Endothelial cell of umbilical vein (primary cell): Measurements from ENCODE around the gene STARD9. TPM values are rescaled to one million over a fixed set of nuclear protein-coding genes. Genes with fewer than 3 reads are reported as not detected.

ENCODE experiments used
- BruUV-seq: library from RNA; stranded (reverse); fragments of 400-500 nt; replicated peaks from 2 replicates; lab custom pipeline; 2021; lab: Mats Ljungman, UMichigan
- CTCF ChIA-PET: fragments of 300-600, 350-600 bp; sonication (Branson Sonifier 250); formaldehyde crosslinking; loops from one replicate; lab custom pipeline; 2021; ENCODE audit warnings: antibody characterized with exemption, inconsistent platforms; lab: Charles Lee
- POLR2A ChIA-PET: fragments of 300-600, 350-600 bp; sonication (Branson Sonifier 250); formaldehyde crosslinking; loops from one replicate; lab custom pipeline; 2021; ENCODE audit warnings: antibody characterized with exemption, inconsistent platforms; lab: Charles Lee
- DNase-seq: peaks from one replicate; pipeline ENCODE4 v3.0.0-alpha.2; 2011; ENCODE audit warnings: low read depth, low spot score
- FAIRE-seq: peaks from 2 replicates; lab custom pipeline; 2011; peaks lifted over from hg19 to GRCh38; lab: Jason Lieb, UNC
- H2AFZ ChIP-seq: 2 replicates; pipeline ENCODE4 v1.6.0; 2012; ENCODE audit warnings: low read depth, low read length, control low read depth, inconsistent platforms
- H3K27ac ChIP-seq: 2 replicates; pipeline ENCODE4 v1.5.1; 2011; ENCODE audit warnings: low read depth, mild to moderate bottlenecking, control low read depth, low read length, moderate library complexity; ENCODE audit not compliant: insufficient read depth
- H3K27me3 ChIP-seq, 2 experiments: 2 replicates each; pipeline versions ENCODE4 v1.6.0 to v1.6.1; 2011; ENCODE audit warnings: low read length in 2 of 2, mixed read lengths in 1 of 2; ENCODE audit not compliant: control insufficient read depth in 2 of 2, insufficient read depth in 2 of 2
- H3K36me3 ChIP-seq, 2 experiments: 2 replicates in 1 of 2; 3 replicates in 1 of 2; pipeline ENCODE4 v1.5.1; 2011; ENCODE audit warnings: low read length in 2 of 2, mild to moderate bottlenecking in 1 of 2, moderate library complexity in 1 of 2; ENCODE audit not compliant: control insufficient read depth in 2 of 2, insufficient read depth in 2 of 2; ENCODE audit errors: extremely low read depth in 1 of 2
- H3K4me1 ChIP-seq: 3 replicates; pipeline ENCODE4 v1.5.1; 2011; ENCODE audit warnings: mild to moderate bottlenecking, low read length; ENCODE audit not compliant: control insufficient read depth, insufficient read depth; ENCODE audit errors: extremely low read depth
- H3K4me2 ChIP-seq: 2 replicates; pipeline ENCODE4 v1.6.1; 2011; ENCODE audit warnings: low read length, control low read depth, mixed read lengths; ENCODE audit not compliant: insufficient read depth
- H3K4me3 ChIP-seq, 3 experiments: fragments of 200-600 bp in 1 of 3; sonication (generic), shearing (Covaris generic) in 1 of 3; replicated peaks in 1 of 3; 2 replicates each; pipeline ENCODE4 v1.5.1; 2011 to 2016; ENCODE audit warnings: control low read depth in 3 of 3, low read length in 3 of 3, mild to moderate bottlenecking in 2 of 3, inconsistent platforms in 1 of 3, low read depth in 1 of 3, moderate library complexity in 1 of 3; ENCODE audit not compliant: insufficient read depth in 1 of 3
- H3K79me2 ChIP-seq: 2 replicates; pipeline ENCODE4 v1.6.0; 2012; ENCODE audit warnings: low read length, inconsistent platforms; ENCODE audit not compliant: control insufficient read depth, insufficient read depth
- H3K9ac ChIP-seq: replicated peaks from 2 replicates; pipeline ENCODE3; 2011; ENCODE audit warnings: low read length, control low read depth; ENCODE audit not compliant: insufficient read depth; ENCODE audit errors: extremely low read depth
- H3K9me1 ChIP-seq: replicated peaks from 3 replicates; pipeline ENCODE4 v1.6.0; 2011; ENCODE audit warnings: mild to moderate bottlenecking, low read length; ENCODE audit not compliant: control insufficient read depth, insufficient read depth; ENCODE audit errors: extremely low read depth
- H3K9me3 ChIP-seq: replicated peaks from 2 replicates; pipeline ENCODE4 v1.5.1; 2012; ENCODE audit warnings: low read length, inconsistent platforms; ENCODE audit not compliant: control insufficient read depth, insufficient read depth
- H4K20me1 ChIP-seq: replicated peaks from 2 replicates; pipeline ENCODE3; 2011; ENCODE audit warnings: mild to moderate bottlenecking, low read length; ENCODE audit not compliant: control insufficient read depth, insufficient read depth; ENCODE audit errors: extremely low read depth
- CTCF ChIP-seq, 2 donors: IDR thresholded peaks; 1 replicate in 1 of 2; 2 replicates in 1 of 2; pipeline ENCODE4 v1.5.1; 2011; ENCODE audit warnings: low read length in 2 of 2, mild to moderate bottlenecking in 2 of 2, moderate library complexity in 2 of 2, control low read depth in 1 of 2, inconsistent platforms in 1 of 2, low read depth in 1 of 2; ENCODE audit not compliant: insufficient read depth in 1 of 2; ENCODE audit errors: extremely low read depth in 1 of 2
- EZH2 ChIP-seq: IDR thresholded peaks from 2 replicates; pipeline ENCODE4 v1.6.1; 2012; ENCODE audit warnings: borderline replicate concordance, low read depth, mild to moderate bottlenecking, moderate library complexity, low read length, inconsistent platforms; ENCODE audit not compliant: severe bottlenecking
- FOS ChIP-seq: IDR thresholded peaks from 2 replicates; pipeline ENCODE4 v1.6.1; 2011; ENCODE audit warnings: mild to moderate bottlenecking, low read length, moderate library complexity, borderline replicate concordance; ENCODE audit not compliant: insufficient read depth
- GATA2 ChIP-seq: IDR thresholded peaks from 2 replicates; pipeline ENCODE4 v1.7.0; 2011; ENCODE audit warnings: low read depth, mild to moderate bottlenecking, moderate library complexity, mixed read lengths, low read length; ENCODE audit not compliant: insufficient read length, insufficient read depth
- JUN ChIP-seq: IDR thresholded peaks from 2 replicates; pipeline ENCODE4 v1.6.1; 2011; ENCODE audit warnings: borderline replicate concordance, low read depth; ENCODE audit not compliant: insufficient read length, insufficient read depth
- MAX ChIP-seq: IDR thresholded peaks from 2 replicates; pipeline ENCODE4 v1.6.1; 2011; ENCODE audit not compliant: insufficient read depth, insufficient read length
- MYC ChIP-seq: IDR thresholded peaks from one replicate; pipeline ENCODE4 v1.6.1; 2011; ENCODE audit warnings: mild to moderate bottlenecking, low read depth, low read length
- POLR2A ChIP-seq: IDR thresholded peaks from 2 replicates; pipeline ENCODE4 v1.6.1; 2012; ENCODE audit warnings: low read depth, mild to moderate bottlenecking, control low read depth, low read length
- POLR2AphosphoS5 ChIP-seq: IDR thresholded peaks from 2 replicates; pipeline ENCODE4 v1.6.1; 2012; ENCODE audit warnings: low read depth, mild to moderate bottlenecking, control low read depth, low read length, moderate library complexity; ENCODE audit not compliant: insufficient read depth
- dilution Hi-C: fragments of 300-500 bp; cut with MboI; formaldehyde crosslinking; loops from one replicate; pipeline ENCODE4 v1.15.0; 2019; ENCODE audit warnings: low sequenced_read_pairs; ENCODE audit not compliant: extremely low pct_ligation_motif_present
- intact Hi-C: fragments of 100-400 bp; cut with micrococcal nuclease; formaldehyde crosslinking; loops from one replicate; pipeline ENCODE4 v1.10.0; 2022
- polyA plus RNA-seq, 4 experiments: library from polyadenylated mRNA; depleted of rRNA in 3 of 4; stranded (reverse) in 3 of 4; unstranded in 1 of 4; fragments of >200 nt; gene quantifications; 2 replicates each; pipeline versions ENCODE4 v1.2.1 to v1.2.3, GENCODE V29; 2011 to 2012; ENCODE audit warnings: missing spikeins in 1 of 4
- total RNA-seq: library from RNA; stranded (reverse); gene quantifications from 2 replicates; pipeline ENCODE4 v1.2.3, GENCODE V29; 2021

The STARD9 gene
- total and polyA plus RNA-seq, 2 donors (not counting 3 experiments of a cell fraction or from before 2014, with no cell fraction given) = 4.6 to 17.5 TPM

- Histone ChIP-seq H3K79me2 (peaks cover 9% of the 10 kb centered on the region), H3K36me3 (peaks cover 10 to 28% of the 10 kb centered on the region in 2 experiments), H3K9me1 (no peaks in the 10 kb centered on the region), H3K9me3 (no peaks in the 10 kb centered on the region), H3K4me1 (peaks cover 11% of the 10 kb centered on the region), H3K9ac (peak overlapping the region; percentile 73), H4K20me1 (no peaks in the 10 kb centered on the region), H3K4me2 (peak overlapping the region; percentile 83), H3K27ac (no peak overlapping the region), H2AFZ (no peak overlapping the region), H3K27me3 (no peaks in the 10 kb centered on the region), H3K4me3 (peak overlapping the region; percentile 47 to 98 (median 71))
- no peak for DNase-seq
- TSS peak; percentile 26 for BruUV-seq
- dilution Hi-C loops (no loop called here), intact Hi-C loops (loop anchor here (1.0 kb wide), 1 partner anchor 191 kb away; no protein-coding TSS in a partner anchor)
- FAIRE-seq = no peak
- CTCF ChIA-PET = interaction anchor here (0.8 to 5.5 kb wide), 2 partner anchors 32 to 192 kb away, joined by 3 to 67 read pairs; no protein-coding TSS in a partner anchor
- TF ChIP-seq POLR2A = no peak
- no peak for TF ChIP-seq MYC
- no peak for TF ChIP-seq FOS
- no peak for TF ChIP-seq GATA2
- TF ChIP-seq EZH2 = no peak
- no peak for TF ChIP-seq CTCF (IDR thresholded peaks at IDR 0.05; ENCODE audit: extremely low read depth in 1 of 2, insufficient read depth in 1 of 2, low read depth in 1 of 2, low read length in 2 of 2)
- no peak for TF ChIP-seq JUN
- TF ChIP-seq POLR2AphosphoS5 = no peak
- TF ChIP-seq MAX = no peak
- POLR2A ChIA-PET = no interaction called here
These were observed 160.2 kb downstream of the STARD9 start for GRCh38 chr15:42735382-42736165.
